ENCODE measurements around the gene ARFGAP1.

Gene ARFGAP1

DNA sequence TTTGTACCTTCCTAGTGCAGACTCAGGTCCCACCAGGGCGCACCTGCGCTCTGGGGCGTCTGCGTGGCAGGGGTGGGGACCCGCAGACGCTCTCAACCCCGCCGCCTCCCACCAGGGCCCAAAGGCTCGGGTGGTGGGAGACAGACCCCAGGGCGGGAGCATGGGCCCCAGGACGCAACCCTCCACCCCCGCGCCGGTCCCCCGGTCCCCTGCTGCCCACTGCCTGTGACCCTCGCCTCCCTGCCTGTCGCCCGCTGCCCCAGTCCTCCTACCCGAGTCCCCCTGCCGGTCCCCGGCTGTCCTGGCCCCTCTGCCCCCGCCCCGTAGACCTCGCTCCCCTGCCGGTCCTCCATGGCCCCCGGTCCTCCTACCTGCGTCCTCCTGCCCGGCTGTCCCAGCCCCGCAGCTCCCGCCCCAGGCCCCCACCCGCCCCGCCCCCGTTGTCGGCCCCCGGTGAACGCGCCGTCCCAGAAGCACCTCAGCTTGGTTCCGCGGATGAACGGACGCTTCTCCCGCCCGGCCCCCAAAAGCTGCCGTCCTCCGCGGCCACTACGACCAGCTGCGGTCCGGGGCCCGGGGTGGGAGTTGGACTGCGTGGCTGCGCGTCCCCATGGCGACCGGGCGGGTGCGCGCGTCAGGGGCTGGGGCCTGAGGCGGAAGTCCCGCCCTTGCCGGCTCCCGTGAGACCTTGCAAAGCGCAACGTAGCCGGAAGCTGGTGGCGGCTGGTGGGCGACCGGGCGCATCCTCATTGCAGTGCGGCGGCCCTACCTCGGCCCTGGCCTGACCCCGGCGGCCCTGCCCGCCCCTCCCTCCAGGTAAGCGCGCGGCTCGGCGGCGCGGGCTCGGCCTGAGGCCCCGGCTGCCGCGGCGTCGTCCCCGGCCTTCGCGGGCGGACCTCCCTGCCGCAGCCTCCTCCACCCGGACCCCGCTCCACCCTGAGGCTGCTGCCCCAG, at the start of gene ARFGAP1:
ARFGAP1 (plus strand) TSS at position 709 of the 954 bp plus-strand sequence. CDS start 2,768 bp downstream, outside the sequence.
- ChIA-PET CTCF (interaction anchor here (1.2 to 1.6 kb wide), 2 partner anchors 49 to 74 kb away, joined by 3 to 12 read pairs; no protein-coding TSS in a partner anchor), POLR2A (interaction anchor here (1.0 to 1.4 kb wide), 7 partner anchors 11 to 46 kb away, joined by 3 to 6 read pairs (median 3); no protein-coding TSS in a partner anchor)
- TF ChIP-seq ELF4 (IDR thresholded peaks at IDR 0.05) (peak; percentile 31; the same call in 1 of the 2 replicates), SP1 (IDR thresholded peaks at IDR 0.05) (no peak)
- DNase-seq (ENCODE audit: extremely low spot score) = peak; percentile 98

- POLR2A ChIA-PET = no interaction called here
- CTCF ChIA-PET = interaction anchor here (0.6 to 2.2 kb wide), 23 partner anchors 10 to 335 kb away, joined by 3 to 18 read pairs (median 4); partner anchors contain the start of genes ARFGAP1, BIRC7 and CHRNA4
- DNase-seq (ENCODE audit: extremely low spot score) = peak; percentile 58
- TF ChIP-seq TARDBP (IDR thresholded peaks at IDR 0.05) = no peak
- TF ChIP-seq FOXK2 (IDR thresholded peaks at IDR 0.05) = no peak
- TF ChIP-seq NFRKB (IDR thresholded peaks at IDR 0.05) = no peak
- TF ChIP-seq BHLHE40 (IDR thresholded peaks at IDR 0.05; ENCODE audit: borderline replicate concordance) = no peak
- no peak for TF ChIP-seq CTBP1 (IDR thresholded peaks at IDR 0.05; ENCODE audit: borderline replicate concordance)
- TF ChIP-seq SUZ12 (IDR thresholded peaks at IDR 0.05) = no peak
- no peak for TF ChIP-seq ELF4 (IDR thresholded peaks at IDR 0.05)
- no peak for TF ChIP-seq ZNF384 (IDR thresholded peaks at IDR 0.05)
- no peak for TF ChIP-seq ARNT (IDR thresholded peaks at IDR 0.05)
- no peak for TF ChIP-seq LEF1 (IDR thresholded peaks at IDR 0.05; ENCODE audit: borderline replicate concordance)
- TF ChIP-seq SP1 (IDR thresholded peaks at IDR 0.05) = no peak
- TF ChIP-seq FOXA1 (IDR thresholded peaks at IDR 0.05) = no peak
- TF ChIP-seq L3MBTL2 (conservative IDR thresholded peaks at IDR 0.05) = no peak
These were observed 49.3 kb upstream of the ARFGAP1 start for GRCh38 chr20:63223121-63223825.

- TF ChIP-seq SP1 (IDR thresholded peaks at IDR 0.05) (no peak), PKNOX1 (IDR thresholded peaks at IDR 0.05) (no peak), FOXA1 (IDR thresholded peaks at IDR 0.05) (no peak), CTBP1 (IDR thresholded peaks at IDR 0.05; ENCODE audit: borderline replicate concordance) (no peak), TARDBP (IDR thresholded peaks at IDR 0.05) (no peak), BHLHE40 (IDR thresholded peaks at IDR 0.05; ENCODE audit: borderline replicate concordance) (no peak), LEF1 (IDR thresholded peaks at IDR 0.05; ENCODE audit: borderline replicate concordance) (no peak), FOXM1 (IDR thresholded peaks at IDR 0.05; ENCODE audit: borderline replicate concordance) (no peak), HDGF (IDR thresholded peaks at IDR 0.05; ENCODE audit: borderline replicate concordance) (no peak), ZNF384 (IDR thresholded peaks at IDR 0.05) (no peak), ARNT (IDR thresholded peaks at IDR 0.05) (no peak)
- ChIA-PET POLR2A (no interaction called here), CTCF (interaction anchor here (0.6 to 2.2 kb wide), 19 partner anchors 9 to 335 kb away, joined by 3 to 18 read pairs (median 4); partner anchors contain the start of genes ARFGAP1, BIRC7 and CHRNA4)
- DNase-seq (ENCODE audit: extremely low spot score) = no peak
These were observed 48.8 kb upstream of the ARFGAP1 start for GRCh38 chr20:63223826-63224207.

- CTCF ChIA-PET = interaction anchor here (0.6 to 2.2 kb wide), 12 partner anchors 8 to 158 kb away, joined by 3 to 18 read pairs (median 4); partner anchors contain the start of gene CHRNA4
- peak; percentile 50 for DNase-seq (ENCODE audit: extremely low spot score)
- TF ChIP-seq ARNT (IDR thresholded peaks at IDR 0.05) (no peak), FOXM1 (IDR thresholded peaks at IDR 0.05; ENCODE audit: borderline replicate concordance) (no peak), BHLHE40 (IDR thresholded peaks at IDR 0.05; ENCODE audit: borderline replicate concordance) (no peak), FOXK2 (IDR thresholded peaks at IDR 0.05) (no peak), LEF1 (IDR thresholded peaks at IDR 0.05; ENCODE audit: borderline replicate concordance) (no peak), ZNF384 (IDR thresholded peaks at IDR 0.05) (no peak), SP1 (IDR thresholded peaks at IDR 0.05) (no peak), ELF4 (IDR thresholded peaks at IDR 0.05) (no peak), NFRKB (IDR thresholded peaks at IDR 0.05) (no peak), FOXA1 (IDR thresholded peaks at IDR 0.05) (no peak), HDGF (IDR thresholded peaks at IDR 0.05; ENCODE audit: borderline replicate concordance) (no peak), L3MBTL2 (conservative IDR thresholded peaks at IDR 0.05) (no peak), TARDBP (IDR thresholded peaks at IDR 0.05) (no peak), PKNOX1 (IDR thresholded peaks at IDR 0.05) (no peak), CTBP1 (IDR thresholded peaks at IDR 0.05; ENCODE audit: borderline replicate concordance) (no peak)
- POLR2A ChIA-PET = no interaction called here
These were observed 48.1 kb upstream of the ARFGAP1 start for GRCh38 chr20:63224412-63225081.

DNA sequence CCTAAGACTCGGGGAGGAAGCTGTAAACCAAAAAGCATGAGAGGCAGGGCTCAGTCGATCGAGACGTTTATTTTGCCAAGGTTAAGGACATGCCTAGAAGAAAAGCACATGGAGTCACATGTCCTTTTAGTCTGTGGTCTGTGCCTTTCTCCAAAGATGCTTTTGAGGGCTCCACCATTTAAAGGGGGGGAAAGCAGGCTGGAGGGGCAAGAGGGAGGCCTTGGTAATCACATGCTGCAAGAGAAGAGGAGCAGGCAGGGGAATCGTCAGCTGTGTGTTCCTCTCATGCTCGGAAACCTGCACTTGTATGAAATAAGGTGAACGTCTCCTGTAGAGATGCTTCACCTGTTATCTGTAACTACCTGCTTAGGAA, 47.5 kb upstream of the ARFGAP1 start:
- no peak for DNase-seq (ENCODE audit: extremely low spot score)
- CTCF ChIA-PET = interaction anchor here (1.5 kb wide), 1 partner anchor 10 kb away, joined by 6 read pairs; no protein-coding TSS in a partner anchor
- POLR2A ChIA-PET = interaction anchor here (1.8 kb wide), 1 partner anchor 48 kb away, joined by 5 read pairs; the partner anchor contains the start of gene ARFGAP1
- no peak for TF ChIP-seq ZNF384 (IDR thresholded peaks at IDR 0.05)
- TF ChIP-seq FOXM1 (IDR thresholded peaks at IDR 0.05; ENCODE audit: borderline replicate concordance) = no peak
- TF ChIP-seq TARDBP (IDR thresholded peaks at IDR 0.05) = no peak
- no peak for TF ChIP-seq PKNOX1 (IDR thresholded peaks at IDR 0.05)
- TF ChIP-seq ELF4 (IDR thresholded peaks at IDR 0.05) = no peak
